ENCODE measurements around the gene ERBB2.

Gene ERBB2

DNA sequence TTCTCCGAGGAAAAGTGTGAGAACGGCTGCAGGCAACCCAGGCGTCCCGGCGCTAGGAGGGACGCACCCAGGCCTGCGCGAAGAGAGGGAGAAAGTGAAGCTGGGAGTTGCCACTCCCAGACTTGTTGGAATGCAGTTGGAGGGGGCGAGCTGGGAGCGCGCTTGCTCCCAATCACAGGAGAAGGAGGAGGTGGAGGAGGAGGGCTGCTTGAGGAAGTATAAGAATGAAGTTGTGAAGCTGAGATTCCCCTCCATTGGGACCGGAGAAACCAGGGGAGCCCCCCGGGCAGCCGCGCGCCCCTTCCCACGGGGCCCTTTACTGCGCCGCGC lies at the start of gene ERBB2:
Gene ERBB2 (plus strand): TSS at position 247 of the 330 bp plus-strand sequence. CDS start 175 bp downstream, outside the sequence.
- DNase-seq = peak; percentile 87

DNA sequence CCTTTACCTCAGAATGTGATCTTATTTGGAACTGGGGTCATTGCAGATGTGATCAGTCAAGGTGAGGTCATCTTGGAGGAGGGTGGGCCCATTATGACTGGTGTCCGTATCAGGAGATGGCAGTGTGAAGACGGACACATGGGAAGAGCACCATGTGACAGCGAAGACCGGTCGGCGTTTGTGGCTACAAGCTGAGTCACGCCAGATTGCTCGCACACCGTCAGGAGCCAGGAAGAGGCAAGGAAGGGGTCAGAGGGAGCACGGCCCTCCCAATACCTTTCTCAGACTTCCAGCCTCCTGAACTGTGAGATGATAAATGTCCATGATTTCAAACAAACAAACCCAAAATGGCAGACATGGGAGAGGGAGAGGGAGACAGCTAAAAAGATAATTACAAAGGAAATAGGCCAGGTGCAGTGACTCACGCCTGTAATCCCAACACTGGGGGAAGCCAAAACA lies 49.7 kb upstream of the ERBB2 start:
- no peak for DNase-seq

DNA sequence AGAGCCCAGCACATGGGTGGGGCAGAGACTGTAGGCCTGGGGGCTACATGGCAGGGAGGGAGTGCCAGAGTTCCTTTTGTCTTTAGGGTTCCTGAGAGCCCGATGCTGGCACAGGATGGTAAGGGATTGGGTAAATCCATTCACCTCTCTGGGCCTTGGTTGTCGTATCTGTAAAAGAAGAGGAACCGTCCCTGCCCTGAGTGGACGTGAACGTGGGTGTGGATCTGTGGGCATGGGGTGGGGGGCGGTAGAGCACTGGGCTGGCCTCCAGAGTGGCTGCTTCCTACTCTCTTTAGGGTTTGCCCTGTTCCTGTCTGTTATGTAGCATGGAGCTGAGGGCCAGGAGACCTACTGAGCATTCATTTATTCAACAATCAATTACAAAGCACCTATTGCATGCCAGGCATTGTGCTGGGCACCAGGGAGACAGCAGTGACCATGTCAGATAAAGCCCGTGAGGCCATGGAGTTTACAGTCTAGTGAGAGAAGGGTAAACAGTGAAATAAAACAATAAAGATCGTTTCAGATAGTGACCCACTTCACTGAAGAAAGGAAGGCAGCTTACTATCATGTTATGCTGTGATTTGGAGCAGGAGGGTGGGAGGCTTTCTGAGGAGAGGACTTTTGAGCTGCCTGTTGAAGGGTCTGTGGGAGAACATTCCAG lies 47.8 kb upstream of the ERBB2 start:
- DNase-seq = no peak

DNA sequence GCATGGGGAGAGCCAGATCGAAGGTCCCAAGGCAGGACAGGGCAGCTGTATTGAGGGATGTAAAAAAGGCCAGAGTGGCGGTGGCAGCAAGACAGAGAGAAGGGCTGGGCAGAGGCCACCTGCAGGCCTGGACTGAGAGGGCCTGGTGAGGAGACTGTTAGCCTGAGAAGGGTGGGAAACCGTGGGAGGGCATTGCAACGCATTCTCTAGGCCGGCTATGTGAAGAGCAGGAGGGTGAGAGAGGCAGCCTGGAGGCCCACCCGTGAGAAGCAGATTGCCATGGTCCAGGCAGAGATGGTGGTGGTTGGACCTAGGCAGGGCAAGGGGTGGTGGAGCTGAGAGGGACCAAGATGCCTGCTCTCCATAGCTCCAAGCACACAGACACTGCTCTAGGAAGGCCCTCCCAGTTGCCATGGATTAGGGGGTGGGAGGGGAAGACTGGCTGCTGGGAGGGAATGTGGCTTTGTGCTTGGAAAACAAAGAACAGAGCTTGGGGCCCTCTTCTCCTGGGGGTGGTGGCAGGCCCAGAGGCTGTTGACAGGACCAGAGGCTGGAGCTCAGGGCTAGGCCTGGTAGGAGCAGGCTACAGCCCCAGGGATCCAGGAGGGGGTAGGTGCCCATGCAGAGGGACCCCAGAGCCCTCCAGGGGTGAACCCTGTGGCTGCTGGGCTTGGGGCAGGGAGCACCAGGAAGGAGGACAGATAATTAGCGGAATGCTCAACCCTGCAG lies 47.1 kb upstream of the ERBB2 start:
- DNase-seq = no peak

DNA sequence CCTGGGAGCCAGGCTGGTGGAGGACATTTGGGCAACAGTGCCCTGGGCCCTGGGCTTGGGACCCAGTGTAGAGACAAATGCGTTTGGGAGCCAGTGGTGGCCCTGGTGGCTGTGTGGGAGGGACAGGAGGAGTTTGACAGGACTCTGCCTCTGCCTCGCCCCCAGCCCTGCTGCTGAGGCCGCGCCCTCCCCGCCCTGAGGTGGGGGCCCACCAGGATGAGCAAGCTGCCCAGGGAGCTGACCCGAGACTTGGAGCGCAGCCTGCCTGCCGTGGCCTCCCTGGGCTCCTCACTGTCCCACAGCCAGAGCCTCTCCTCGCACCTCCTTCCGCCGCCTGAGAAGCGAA lies 46.6 kb upstream of the ERBB2 start:
- no peak for DNase-seq

DNA sequence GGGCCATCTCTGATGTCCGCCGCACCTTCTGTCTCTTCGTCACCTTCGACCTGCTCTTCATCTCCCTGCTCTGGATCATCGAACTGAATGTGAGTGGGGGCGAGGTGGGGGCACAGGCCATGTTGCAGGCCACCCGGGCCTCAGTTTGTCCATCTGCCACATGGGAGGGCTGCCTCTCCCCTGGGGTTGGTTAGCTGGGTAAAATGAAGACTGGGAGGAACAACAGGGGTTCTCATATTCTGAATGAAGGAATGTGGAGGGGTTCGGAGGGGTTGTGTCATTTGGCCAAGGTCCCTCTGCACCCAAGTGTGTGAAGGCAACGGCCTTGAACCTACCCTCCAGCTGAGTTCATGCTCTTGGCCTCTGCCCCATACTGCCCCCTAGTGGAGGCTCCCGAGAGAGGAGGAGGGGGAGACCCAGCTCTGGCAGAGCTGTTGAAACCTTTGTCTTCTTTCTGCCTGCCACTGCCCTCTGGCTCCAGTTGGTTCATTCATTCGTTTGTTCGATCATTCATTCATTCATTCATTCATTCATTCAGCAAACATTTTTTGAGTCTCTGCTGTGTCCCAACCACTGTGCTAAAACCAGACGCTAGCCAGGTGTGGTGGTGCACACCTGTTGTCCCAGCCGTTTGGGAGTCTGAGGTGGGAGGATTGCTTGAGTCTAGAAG lies 46.1 kb upstream of the ERBB2 start:
- peak; percentile 55 for DNase-seq

DNA sequence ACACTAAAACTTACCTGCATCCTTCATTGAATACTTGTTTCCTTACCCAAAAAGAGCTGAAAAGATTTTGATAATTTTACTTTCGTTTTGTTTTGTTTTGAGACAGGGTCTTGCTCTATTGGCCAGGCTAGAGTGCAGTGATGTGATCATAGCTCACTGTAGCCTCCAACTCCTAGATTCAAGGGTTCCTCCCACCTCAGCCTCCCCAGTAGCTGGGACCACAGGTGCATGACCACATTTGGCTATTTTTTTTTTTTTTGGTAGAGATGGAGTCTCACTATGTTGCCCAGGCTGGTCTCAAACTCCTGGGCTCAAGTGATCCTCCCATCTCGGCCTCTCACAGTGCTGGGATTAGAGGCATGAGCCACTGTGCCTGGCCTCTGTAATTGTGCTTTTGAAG lies 44.8 kb upstream of the ERBB2 start:
- DNase-seq = no peak

DNA sequence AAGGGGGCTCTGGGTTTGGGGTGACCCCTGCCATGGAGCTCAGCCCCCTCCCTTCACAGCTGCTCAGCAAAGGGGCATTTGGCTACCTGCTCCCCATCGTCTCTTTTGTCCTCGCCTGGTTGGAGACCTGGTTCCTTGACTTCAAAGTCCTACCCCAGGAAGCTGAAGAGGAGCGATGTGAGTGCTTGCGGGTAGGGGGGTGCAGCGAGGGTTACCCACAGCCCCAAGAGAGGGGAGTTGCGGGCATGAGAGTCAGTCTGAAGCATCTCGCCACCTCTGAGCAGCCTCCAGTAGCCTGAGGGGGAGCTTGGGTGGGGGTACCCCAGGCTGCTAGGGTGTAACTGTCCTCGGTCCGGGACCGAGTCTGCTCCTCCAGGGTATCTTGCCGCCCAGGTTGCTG lies 41.5 kb upstream of the ERBB2 start:
- DNase-seq = no peak

DNA sequence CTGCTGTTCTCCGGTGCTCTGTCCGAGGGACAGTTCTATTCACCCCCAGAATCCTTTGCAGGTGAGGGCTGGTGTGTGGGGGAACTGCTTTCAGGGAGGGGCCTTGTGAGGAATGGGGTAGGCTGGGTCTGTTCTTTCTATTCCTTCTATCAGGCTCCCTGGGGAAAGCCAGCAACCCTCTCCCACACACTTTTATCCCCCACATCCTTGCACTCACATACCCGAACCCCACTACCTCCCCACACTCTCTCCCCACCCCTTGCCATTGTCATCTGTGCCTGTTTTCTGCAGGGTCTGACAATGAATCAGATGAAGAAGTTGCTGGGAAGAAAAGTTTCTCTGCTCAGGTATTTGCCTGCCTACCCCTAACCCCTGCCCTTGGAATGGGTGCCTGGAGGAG lies 41.1 kb upstream of the ERBB2 start:
- DNase-seq = no peak

DNA sequence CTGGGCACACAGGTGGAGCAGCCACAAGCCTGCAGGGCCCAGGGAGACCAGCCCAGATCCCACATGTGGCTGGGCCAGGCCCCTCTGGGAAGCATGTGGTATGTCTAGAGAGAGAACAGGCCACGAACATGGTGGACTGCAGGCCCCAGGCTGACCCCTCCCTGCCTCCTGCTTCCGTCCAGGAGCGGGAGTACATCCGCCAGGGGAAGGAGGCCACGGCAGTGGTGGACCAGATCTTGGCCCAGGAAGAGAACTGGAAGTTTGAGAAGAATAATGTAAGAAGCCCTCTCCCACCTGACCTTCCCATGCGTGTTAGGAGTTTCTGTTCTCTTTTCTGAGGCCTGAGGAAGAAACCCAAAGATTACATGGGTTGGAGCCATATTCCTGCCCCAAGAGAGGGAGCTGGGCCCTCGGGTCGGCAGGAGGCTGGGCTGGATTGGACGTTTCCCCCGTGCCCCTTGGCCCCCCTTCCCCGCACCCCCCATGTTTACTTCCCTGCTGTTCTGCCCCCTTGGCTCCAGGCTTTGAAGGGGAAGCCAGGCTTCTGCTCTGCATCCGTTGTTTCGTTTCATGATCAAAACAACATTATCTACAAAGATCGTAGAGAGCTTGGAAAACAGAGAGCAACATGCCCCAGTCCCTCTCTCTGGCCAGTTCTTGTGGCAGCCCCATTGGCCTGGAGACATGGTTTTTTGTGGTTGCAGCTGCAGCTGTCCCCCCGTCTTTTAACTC lies 40.4 kb upstream of the ERBB2 start:
- no peak for DNase-seq

DNA sequence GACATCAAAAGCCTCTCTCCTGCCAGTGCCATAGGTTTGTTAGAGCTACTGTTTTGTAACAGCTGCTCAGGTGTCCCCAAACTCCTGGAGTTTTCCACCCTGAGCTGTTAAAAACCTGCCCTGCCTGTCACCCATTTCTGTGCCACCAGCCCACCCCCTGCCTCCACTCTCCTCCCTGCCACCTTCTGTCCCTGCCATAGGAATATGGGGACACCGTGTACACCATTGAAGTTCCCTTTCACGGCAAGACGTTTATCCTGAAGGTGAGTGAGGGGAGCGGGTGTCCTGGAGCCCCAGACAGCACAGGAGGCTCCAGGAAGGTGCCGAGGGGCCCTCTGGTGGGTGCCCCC lies 39.9 kb upstream of the ERBB2 start:
- no peak for DNase-seq

DNA sequence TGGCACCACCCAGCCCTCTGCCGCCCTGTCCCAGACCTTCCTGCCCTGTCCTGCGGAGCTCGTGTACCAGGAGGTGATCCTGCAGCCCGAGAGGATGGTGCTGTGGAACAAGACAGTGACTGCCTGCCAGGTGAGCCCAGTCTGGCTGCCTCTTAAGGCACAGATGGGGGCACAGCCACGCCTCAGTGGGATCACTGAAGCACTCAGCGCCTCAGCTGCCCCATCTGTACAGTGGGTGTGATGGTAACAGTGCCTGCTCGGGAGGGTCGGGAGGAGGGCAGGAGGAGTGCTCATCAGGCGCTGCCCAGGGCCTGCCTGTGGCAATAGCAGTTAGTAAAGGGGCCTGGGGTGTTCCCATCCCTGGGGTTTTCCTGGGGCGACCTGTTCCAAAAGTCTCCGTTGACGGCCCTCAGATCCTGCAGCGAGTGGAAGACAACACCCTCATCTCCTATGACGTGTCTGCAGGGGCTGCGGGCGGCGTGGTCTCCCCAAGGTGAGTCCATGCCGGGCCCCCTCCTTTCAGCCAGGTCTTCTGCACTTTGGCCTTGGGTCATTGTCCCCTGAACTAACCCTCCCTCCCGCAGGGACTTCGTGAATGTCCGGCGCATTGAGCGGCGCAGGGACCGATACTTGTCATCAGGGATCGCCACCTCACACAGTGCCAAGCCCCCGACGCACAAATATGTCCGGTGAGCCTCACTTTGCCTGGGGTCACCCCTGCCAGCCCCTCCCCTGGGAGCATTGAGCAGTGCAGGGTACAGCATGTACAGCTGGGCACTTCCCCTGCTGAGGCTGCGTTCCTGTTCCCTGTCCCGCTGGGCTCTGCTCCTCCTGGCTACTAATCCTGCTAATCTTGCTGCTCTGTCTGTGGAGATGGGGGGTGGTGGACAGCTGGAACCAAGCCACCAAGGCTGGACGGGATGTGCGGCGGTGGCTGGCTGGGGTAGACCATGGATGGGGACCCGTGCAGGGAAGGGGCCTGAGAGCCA lies 39.2 kb upstream of the ERBB2 start:
- DNase-seq = no peak

DNA sequence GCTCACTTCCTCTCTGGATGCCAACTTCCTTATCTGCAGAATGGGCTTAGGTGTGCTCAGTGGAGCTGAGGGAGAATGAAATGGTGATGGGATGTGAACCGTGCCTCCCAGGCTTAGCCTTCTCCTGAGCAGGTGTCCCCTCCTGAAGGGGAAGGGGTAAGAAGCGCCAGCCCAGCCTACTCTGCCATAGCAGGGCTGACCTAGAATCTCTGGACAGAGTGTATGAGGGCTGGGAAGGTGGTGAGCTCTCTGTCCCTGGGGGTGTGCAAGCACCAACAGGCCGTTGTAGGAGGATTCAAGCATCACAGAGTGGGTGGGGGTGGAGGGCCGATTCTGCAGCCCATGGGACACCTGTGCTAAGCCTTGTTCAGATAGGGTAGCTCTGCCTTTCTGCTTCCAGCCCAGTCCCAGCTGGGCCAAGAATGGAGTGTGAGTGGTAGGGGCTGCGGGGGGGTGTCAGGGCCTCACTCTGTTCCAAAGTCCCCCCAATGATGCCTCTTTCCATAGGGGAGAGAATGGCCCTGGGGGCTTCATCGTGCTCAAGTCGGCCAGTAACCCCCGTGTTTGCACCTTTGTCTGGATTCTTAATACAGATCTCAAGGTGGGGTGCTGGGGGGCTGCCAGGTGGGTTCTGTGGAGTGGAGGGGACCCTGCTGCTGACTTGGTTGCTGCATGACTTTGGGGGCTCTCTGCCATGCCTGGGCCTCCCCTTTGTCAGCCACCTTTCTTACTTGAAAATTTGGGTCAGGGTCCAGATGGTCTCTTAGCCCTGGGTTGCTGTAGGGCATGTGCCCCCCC lies 37.9 kb upstream of the ERBB2 start:
- DNase-seq = no peak

DNA sequence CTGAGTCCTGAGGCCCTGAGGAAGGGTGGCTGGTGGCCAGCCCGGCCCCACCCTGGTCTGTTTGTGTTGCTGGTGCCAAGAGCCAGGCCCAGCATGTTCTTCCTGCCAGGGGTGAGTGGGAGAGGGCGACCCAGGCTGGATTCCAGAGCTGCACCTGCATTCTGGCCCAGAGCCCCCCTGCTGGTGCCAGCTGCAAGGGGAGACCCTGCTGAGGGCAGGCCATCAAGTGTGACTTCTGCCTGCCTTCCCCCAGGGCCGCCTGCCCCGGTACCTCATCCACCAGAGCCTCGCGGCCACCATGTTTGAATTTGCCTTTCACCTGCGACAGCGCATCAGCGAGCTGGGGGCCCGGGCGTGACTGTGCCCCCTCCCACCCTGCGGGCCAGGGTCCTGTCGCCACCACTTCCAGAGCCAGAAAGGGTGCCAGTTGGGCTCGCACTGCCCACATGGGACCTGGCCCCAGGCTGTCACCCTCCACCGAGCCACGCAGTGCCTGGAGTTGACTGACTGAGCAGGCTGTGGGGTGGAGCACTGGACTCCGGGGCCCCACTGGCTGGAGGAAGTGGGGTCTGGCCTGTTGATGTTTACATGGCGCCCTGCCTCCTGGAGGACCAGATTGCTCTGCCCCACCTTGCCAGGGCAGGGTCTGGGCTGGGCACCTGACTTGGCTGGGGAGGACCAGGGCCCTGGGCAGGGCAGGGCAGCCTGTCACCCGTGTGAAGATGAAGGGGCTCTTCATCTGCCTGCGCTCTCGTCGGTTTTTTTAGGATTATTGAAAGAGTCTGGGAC lies 37.1 kb upstream of the ERBB2 start:
- no peak for DNase-seq

DNA sequence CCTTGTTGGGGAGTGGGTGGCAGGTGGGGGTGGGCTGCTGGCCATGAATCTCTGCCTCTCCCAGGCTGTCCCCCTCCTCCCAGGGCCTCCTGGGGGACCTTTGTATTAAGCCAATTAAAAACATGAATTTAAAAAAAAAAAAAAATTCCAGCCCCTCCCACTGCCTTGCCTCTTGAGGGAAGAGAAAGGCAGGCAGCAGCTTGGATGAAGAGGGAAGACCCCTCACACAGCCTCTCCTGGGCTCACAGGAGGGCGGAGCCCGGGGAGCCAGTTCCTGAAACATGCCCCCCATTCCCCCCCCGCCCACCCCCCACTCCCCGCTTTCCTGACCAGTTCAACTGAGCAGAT lies 36.5 kb upstream of the ERBB2 start:
- no peak for DNase-seq

DNA sequence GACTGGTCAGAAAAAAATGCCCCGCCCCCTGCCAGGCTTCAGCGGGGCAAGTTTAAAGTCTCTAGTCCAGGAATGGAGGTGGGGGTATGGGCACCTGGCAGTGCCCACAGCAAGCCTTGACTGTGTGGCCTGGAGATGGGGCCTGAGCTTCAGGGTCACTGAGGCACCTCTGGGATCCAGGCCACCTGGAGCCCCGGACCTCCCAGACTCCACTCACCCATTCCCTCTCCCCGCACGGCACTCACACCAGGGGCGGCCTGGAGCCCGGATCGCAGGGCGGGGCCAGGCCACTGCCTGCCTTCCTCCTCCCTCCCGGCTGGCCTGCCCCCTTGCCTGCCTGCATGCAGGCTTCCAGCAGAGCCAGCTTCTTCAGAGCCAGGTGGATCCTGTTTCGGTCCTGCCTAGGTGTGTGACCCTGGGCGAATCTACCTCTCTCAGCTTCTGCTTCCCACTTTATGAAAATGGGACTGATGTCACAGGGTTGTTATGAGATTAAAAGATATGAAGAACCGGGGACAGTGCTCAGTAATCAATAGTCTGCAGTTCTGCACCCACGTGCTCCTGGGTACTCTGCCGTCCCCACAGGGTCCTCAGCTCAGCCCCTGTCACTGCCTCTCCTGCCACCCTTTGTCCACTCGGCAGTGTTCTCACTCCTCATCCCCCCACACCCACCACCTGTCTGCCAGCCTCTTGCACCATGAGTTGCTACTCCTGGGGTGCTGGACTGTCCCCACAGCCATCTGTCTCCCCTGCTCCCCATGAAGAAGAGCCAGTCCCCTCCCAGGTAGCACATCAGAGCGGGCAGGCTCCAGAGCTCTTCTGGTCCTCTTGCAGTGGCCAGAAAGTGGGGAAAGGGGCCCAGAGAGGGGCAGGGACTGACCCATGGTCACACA lies 35.9 kb upstream of the ERBB2 start:
- DNase-seq = no peak

DNA sequence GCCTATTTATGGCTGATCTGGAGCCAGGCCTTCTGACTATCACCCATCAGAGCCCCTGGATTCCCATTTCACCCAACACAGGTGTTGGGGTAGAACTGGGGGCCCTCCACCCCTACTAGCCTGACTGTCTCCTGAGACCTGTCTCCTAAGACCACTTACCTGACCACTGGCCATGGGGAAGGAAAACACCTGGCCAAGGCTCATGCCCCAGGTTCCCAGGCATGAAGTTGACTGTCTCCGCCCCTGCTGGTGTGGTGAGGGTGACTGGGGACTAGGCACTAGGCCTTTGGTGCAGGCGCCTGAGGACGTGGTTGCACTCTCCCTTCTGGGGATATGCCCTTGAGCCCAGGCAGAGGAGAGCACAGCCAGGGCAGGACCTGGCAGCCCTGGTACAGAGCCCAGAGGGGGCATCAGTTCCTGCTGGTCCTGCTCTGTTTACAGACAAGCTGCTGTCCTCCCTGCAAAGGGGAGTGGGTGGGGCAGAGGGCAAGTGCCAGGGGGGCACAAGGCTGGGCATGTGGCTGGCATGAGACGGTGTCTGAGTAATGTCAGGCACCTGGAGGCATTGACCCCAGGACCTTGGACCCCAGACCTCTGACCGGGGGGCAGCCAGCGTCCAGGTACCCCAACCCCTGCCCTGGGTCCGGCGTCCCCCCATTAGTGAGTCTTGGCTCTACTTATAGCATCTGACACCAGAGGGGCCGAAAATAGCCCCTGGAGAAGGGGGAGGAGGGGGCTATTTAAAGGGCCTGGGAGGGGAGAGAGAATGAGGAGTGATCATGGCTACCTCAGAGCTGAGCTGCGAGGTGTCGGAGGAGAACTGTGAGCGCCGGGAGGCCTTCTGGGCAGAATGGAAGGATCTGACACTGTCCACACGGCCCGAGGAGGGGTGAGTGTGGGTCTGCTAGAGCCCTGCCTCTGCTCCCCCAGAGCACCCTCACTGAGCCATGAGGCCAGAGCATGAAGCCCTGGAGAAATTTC lies 35.0 kb upstream of the ERBB2 start, which contains the start of gene TCAP:
Gene TCAP (plus strand): TSS at position 769 of the 981 bp plus-strand sequence. CDS start 11 bp downstream, at position 780.
- DNase-seq = no peak

DNA sequence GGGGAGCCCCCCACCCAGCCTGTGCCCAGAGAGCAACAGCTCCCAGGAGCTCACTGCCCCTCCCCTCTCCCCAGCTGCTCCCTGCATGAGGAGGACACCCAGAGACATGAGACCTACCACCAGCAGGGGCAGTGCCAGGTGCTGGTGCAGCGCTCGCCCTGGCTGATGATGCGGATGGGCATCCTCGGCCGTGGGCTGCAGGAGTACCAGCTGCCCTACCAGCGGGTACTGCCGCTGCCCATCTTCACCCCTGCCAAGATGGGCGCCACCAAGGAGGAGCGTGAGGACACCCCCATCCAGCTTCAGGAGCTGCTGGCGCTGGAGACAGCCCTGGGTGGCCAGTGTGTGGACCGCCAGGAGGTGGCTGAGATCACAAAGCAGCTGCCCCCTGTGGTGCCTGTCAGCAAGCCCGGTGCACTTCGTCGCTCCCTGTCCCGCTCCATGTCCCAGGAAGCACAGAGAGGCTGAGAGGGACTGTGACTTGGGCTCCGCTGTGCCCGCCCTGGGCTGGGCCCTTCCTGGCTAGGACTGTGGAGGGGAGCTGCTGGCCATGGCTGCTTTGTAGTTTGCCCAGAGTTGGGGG lies 34.1 kb upstream of the ERBB2 start:
- DNase-seq = peak; percentile 51

All from femur (tissue), 1 donor.